HepG2 (cell line): ENCODE results near the gene GTF2H2. TPM values are rescaled to one million over a fixed set of nuclear protein-coding genes. Genes with fewer than 3 reads are reported as not detected.
"Not testable (repeated sequence)": the region's sequence is repeated elsewhere in the genome, so short reads cannot be mapped to it uniquely, and the experiment has no call there.

ENCODE experiments used
- ATAC-seq: fragments of 200-7000 bp; cut with Tn5 transposase; 3 replicates; pipeline ENCODE4 v1.9.1; 2020; ENCODE audit warnings: mild to moderate bottlenecking, moderate library complexity
- BruUV-seq: library from RNA; stranded (reverse); fragments of 400-500 nt; replicated peaks from 2 replicates; lab custom pipeline; 2021; lab: Mats Ljungman, UMichigan
- CTCF ChIA-PET: fragments of 300-600 bp; formaldehyde crosslinking; extraction: SDS; loops from one replicate; lab custom pipeline; 2021; ENCODE audit warnings: low total read pairs, inconsistent platforms, low intra/inter-chr PET ratio; lab: Yijun Ruan, JAX
- POLR2A ChIA-PET: fragments of 350-600 bp; sonication (Branson Sonifier 250); formaldehyde crosslinking; loops from one replicate; lab custom pipeline; 2020; ENCODE audit warnings: antibody characterized with exemption, inconsistent platforms; lab: Yijun Ruan, JAX
- DNase-seq: peaks from one replicate; pipeline ENCODE4 v3.0.0-alpha.2; 2015; ENCODE audit warnings: low spot score
- FAIRE-seq: peaks from 3 replicates; lab custom pipeline; 2011; peaks lifted over from hg19 to GRCh38; lab: Jason Lieb, UNC
- H2AFZ ChIP-seq: one replicate; pipeline ENCODE4 v1.6.1; 2011; ENCODE audit warnings: low read length, inconsistent platforms
- H3K27ac ChIP-seq: fragments of 300-600 bp; 3 replicates; pipeline ENCODE4 v1.8.0; 2011; ENCODE audit warnings: mixed run types, mild to moderate bottlenecking, mixed read lengths, low read length, inconsistent platforms; ENCODE audit not compliant: insufficient read depth; ENCODE audit errors: extremely low read length
- H3K27me3 ChIP-seq, 2 experiments: fragments of 200-600 bp in 1 of 2; 2 replicates in 1 of 2; 3 replicates in 1 of 2; pipeline versions ENCODE4 v1.6.0 to v1.8.0; 2011; ENCODE audit warnings: low read length in 2 of 2, mild to moderate bottlenecking in 2 of 2, moderate library complexity in 2 of 2, inconsistent platforms in 1 of 2; ENCODE audit not compliant: insufficient read depth in 2 of 2, control insufficient read depth in 1 of 2
- H3K36me3 ChIP-seq, 2 experiments: fragments of 200-600 bp in 1 of 2; replicated peaks in 1 of 2; 2 replicates in 1 of 2; 3 replicates in 1 of 2; pipeline versions ENCODE4 v1.5.1 to v1.8.0; 2011; ENCODE audit warnings: low read length in 2 of 2, inconsistent platforms in 1 of 2; ENCODE audit not compliant: insufficient read depth in 2 of 2, control insufficient read depth in 1 of 2
- H3K4me1 ChIP-seq: 2 replicates; pipeline ENCODE4 v1.5.1; 2012; ENCODE audit warnings: low read length, inconsistent platforms; ENCODE audit not compliant: insufficient read depth
- H3K4me2 ChIP-seq: 2 replicates; pipeline ENCODE4 v1.6.0; 2011; ENCODE audit warnings: low read depth, low read length, inconsistent platforms
- H3K4me3 ChIP-seq, 3 experiments: fragments of 200-600 bp in 1 of 3; sonication (generic), shearing (Covaris generic) in 1 of 3; replicated peaks in 1 of 3; 2 replicates each; pipeline ENCODE4 v1.5.1; 2011 to 2016; ENCODE audit warnings: low read length in 3 of 3, inconsistent platforms in 2 of 3, low read depth in 2 of 3, mild to moderate bottlenecking in 2 of 3, control low read depth in 1 of 3, mixed read lengths in 1 of 3; ENCODE audit not compliant: insufficient read depth in 1 of 3
- H3K79me2 ChIP-seq: one replicate; pipeline ENCODE4 v1.6.1; 2011; ENCODE audit warnings: low read length, inconsistent platforms; ENCODE audit not compliant: insufficient read depth
- H3K9ac ChIP-seq: 2 replicates; pipeline ENCODE4 v1.6.0; 2011; ENCODE audit warnings: mild to moderate bottlenecking, low read depth, low read length, inconsistent platforms; ENCODE audit not compliant: insufficient read depth
- H3K9me3 ChIP-seq: 2 replicates; pipeline ENCODE4 v1.5.1; 2012; ENCODE audit warnings: mild to moderate bottlenecking, low read length
- H4K20me1 ChIP-seq: 2 replicates; pipeline ENCODE4 v1.6.0; 2011; ENCODE audit warnings: inconsistent platforms, mild to moderate bottlenecking, low read length, moderate library complexity; ENCODE audit not compliant: insufficient read depth
- CBX1 ChIP-seq: IDR thresholded peaks from one replicate; pipeline ENCODE4 v1.6.1; 2016; ENCODE audit warnings: antibody characterized with exemption, low read depth
- IKZF4 ChIP-seq: sonication (generic); formaldehyde crosslinking; IDR thresholded peaks from 2 replicates; pipeline ENCODE4 v1.5.1; 2020; ENCODE audit warnings: borderline replicate concordance, mild to moderate bottlenecking, low read depth, missing genetic modification reagents; ENCODE audit errors: not compliant biosample characterization
- MAF1 ChIP-seq: sonication (generic); formaldehyde crosslinking; IDR thresholded peaks from 2 replicates; pipeline ENCODE4 v1.5.0; 2020; ENCODE audit warnings: missing genetic modification reagents, borderline replicate concordance
- NFKBIZ ChIP-seq: IDR thresholded peaks from 2 replicates; pipeline ENCODE4 v1.6.1; 2018; ENCODE audit warnings: missing genetic modification reagents, missing compliant biosample characterization
- POLR2AphosphoS5 ChIP-seq: IDR thresholded peaks from 2 replicates; pipeline ENCODE4 v1.6.1; 2012; ENCODE audit warnings: low read depth, low read length
- REPIN1 ChIP-seq: sonication (generic); formaldehyde crosslinking; IDR thresholded peaks from 2 replicates; pipeline ENCODE4 v1.8.0; 2022; ENCODE audit warnings: missing genetic modification reagents, low read depth, mild to moderate bottlenecking, borderline replicate concordance
- RFX3 ChIP-seq: IDR thresholded peaks from 2 replicates; pipeline ENCODE4 v1.6.1; 2016; ENCODE audit warnings: missing biosample characterization, missing genetic modification reagents
- SIX1 ChIP-seq: sonication (generic); formaldehyde crosslinking; IDR thresholded peaks from 2 replicates; pipeline ENCODE4 v1.4.0; 2020; ENCODE audit warnings: missing genetic modification reagents, borderline replicate concordance
- SOX13 ChIP-seq, 3 experiments: fragments of 450-650 bp in 1 of 3; sonication (generic) in 1 of 3; formaldehyde crosslinking in 1 of 3; IDR thresholded peaks in 2 of 3; conservative IDR thresholded peaks in 1 of 3; 2 replicates each; pipeline versions ENCODE4 v1.5.0 to v1.6.1; 2016 to 2020; ENCODE audit warnings: antibody characterized with exemption in 1 of 3, mild to moderate bottlenecking in 1 of 3, missing compliant biosample characterization in 1 of 3, missing genetic modification reagents in 1 of 3, moderate library complexity in 1 of 3
- ZNF230 ChIP-seq: sonication (generic); formaldehyde crosslinking; IDR thresholded peaks from 2 replicates; pipeline ENCODE4 v1.4.0; 2020; ENCODE audit warnings: mild to moderate bottlenecking, missing genetic modification reagents
- ZNF253 ChIP-seq: sonication (generic); formaldehyde crosslinking; IDR thresholded peaks from 2 replicates; pipeline ENCODE4 v1.8.0; 2022; ENCODE audit warnings: mild to moderate bottlenecking, missing genetic modification reagents, borderline replicate concordance
- ZNF501 ChIP-seq: sonication (generic); formaldehyde crosslinking; IDR thresholded peaks from 2 replicates; pipeline ENCODE4 v1.5.1; 2020; ENCODE audit warnings: mild to moderate bottlenecking, moderate library complexity, missing genetic modification reagents
- ZNF629 ChIP-seq: sonication (generic); formaldehyde crosslinking; conservative IDR thresholded peaks from 2 replicates; pipeline ENCODE4 v1.5.0; 2020; ENCODE audit warnings: missing genetic modification reagents
- ZNF737 ChIP-seq: sonication (generic); formaldehyde crosslinking; IDR thresholded peaks from 2 replicates; pipeline ENCODE4 v1.5.0; 2020; ENCODE audit warnings: missing genetic modification reagents, mild to moderate bottlenecking, borderline replicate concordance
- ZNF780A ChIP-seq: sonication (generic); formaldehyde crosslinking; IDR thresholded peaks from 2 replicates; pipeline ENCODE4 v1.8.0; 2022; ENCODE audit warnings: mild to moderate bottlenecking, missing genetic modification reagents, moderate library complexity
- ZNF879 ChIP-seq: sonication (generic); formaldehyde crosslinking; IDR thresholded peaks from 2 replicates; pipeline ENCODE4 v1.8.1; 2023; ENCODE audit warnings: missing genetic modification reagents
- WGBS: methylation state at CpG from one replicate; pipeline ENCODE4 v1.1.6; 2017; ENCODE audit warnings: low lambda C conversion rate; 5-methylcytosine and 5-hydroxymethylcytosine counted together
- in situ Hi-C: cut with HindIII; loops from 2 replicates; pipeline ENCODE4 v1.10.0; 2017; ENCODE audit warnings: low pct_unique_long_range_greater_than_20kb; ENCODE audit not compliant: extremely low pct_ligation_motif_present
- intact Hi-C: fragments of 100-400 bp; cut with micrococcal nuclease; formaldehyde crosslinking; loops from one replicate; pipeline ENCODE4 v1.10.0; 2022; ENCODE audit not compliant: unreplicated experiment
- polyA plus RNA-seq, 8 experiments: library from polyadenylated mRNA; depleted of rRNA in 3 of 8; stranded (reverse) in 7 of 8; unstranded in 1 of 8; fragments of >200 nt; fragmentation: Illumina TruSeq in 4 of 8; extraction: Trizol in 4 of 8; gene quantifications; 2 replicates each; pipeline versions ENCODE4 v1.2.1 to v1.2.3, GENCODE V29; 2011 to 2016; ENCODE audit warnings: low read depth in 4 of 8, missing spikeins in 1 of 8, mixed read lengths in 1 of 8; ENCODE audit not compliant: insufficient read depth in 1 of 8
- total RNA-seq, 5 experiments: library from RNA; depleted of rRNA; stranded (reverse); fragments of >200 nt; fragmentation: Illumina TruSeq; extraction: Trizol; gene quantifications; 2 replicates each; pipeline ENCODE4 v1.2.3, GENCODE V29; 2016; ENCODE audit warnings: low read depth in 1 of 5
- TF ChIP-seq, protein P1 (sequence below): sonication (generic); formaldehyde crosslinking; IDR thresholded peaks from 2 replicates; pipeline ENCODE4 v1.9.0; 2021; ENCODE audit warnings: missing genetic modification reagents, borderline replicate concordance

GTF2H2 gene
- total and polyA plus RNA-seq, 2 of the 13 experiments (the other 11 are each of a cell fraction or from before 2014, with no cell fraction given), result 14.5 to 38.1 TPM

- FAIRE-seq, H3K9ac ChIP-seq, H3K36me3 ChIP-seq, intact Hi-C loops, H3K4me1 ChIP-seq, H4K20me1 ChIP-seq, DNase-seq, H3K79me2 ChIP-seq, CTCF ChIA-PET, H3K4me2 ChIP-seq, BruUV-seq, H3K4me3 ChIP-seq, H2AFZ ChIP-seq, POLR2A ChIA-PET, H3K9me3 ChIP-seq, H3K27me3 ChIP-seq, in situ Hi-C loops, H3K27ac ChIP-seq: not testable (repeated sequence)
- ATAC-seq, result peak; percentile 70
- WGBS, result no CpG with 5 or more reads among the region's 6 CpGs
Measured at GRCh38 chr5:71018376-71019005, 49.0 kb downstream of the GTF2H2 start.

- Histone ChIP-seq H3K9me3 (no peaks in the 10 kb centered on the region), H3K4me3 (no peak overlapping the region), H3K27ac (no peak overlapping the region), H2AFZ (no peak overlapping the region), H3K9ac (no peak overlapping the region), H4K20me1 (no peaks in the 10 kb centered on the region), H3K4me2 (no peak overlapping the region), H3K4me1 (peaks cover 35% of the 10 kb centered on the region), H3K79me2 (no peaks in the 10 kb centered on the region), H3K36me3 (no peaks in the 10 kb centered on the region), H3K27me3 (no peaks in the 10 kb centered on the region)
- DNase-seq, result no peak
- in situ Hi-C loops (no loop called here), intact Hi-C loops (no loop called here)
- POLR2A ChIA-PET, result no interaction called here
- no peak for FAIRE-seq
- no TSS peak for BruUV-seq
- CTCF ChIA-PET, result no interaction called here
- no peak for TF ChIP-seq ZNF230 (CRISPR knock-in tag)
- TF ChIP-seq MAF1, result no peak
- no peak for TF ChIP-seq ZNF629 (CRISPR knock-in tag)
- TF ChIP-seq NFKBIZ (CRISPR knock-in tag), result no peak
- TF ChIP-seq ZNF501, result no peak
- no peak for TF ChIP-seq IKZF4 (CRISPR knock-in tag)
- TF ChIP-seq SIX1 (CRISPR knock-in tag), result no peak
- TF ChIP-seq SOX13 (IDR thresholded peaks at IDR 0.05), result no peak
- TF ChIP-seq SOX13 (CRISPR knock-in tag; conservative IDR thresholded peaks at IDR 0.05 in 1 of 2, IDR thresholded peaks at IDR 0.05 in 1 of 2), result no peak
- TF ChIP-seq, protein P1, sequence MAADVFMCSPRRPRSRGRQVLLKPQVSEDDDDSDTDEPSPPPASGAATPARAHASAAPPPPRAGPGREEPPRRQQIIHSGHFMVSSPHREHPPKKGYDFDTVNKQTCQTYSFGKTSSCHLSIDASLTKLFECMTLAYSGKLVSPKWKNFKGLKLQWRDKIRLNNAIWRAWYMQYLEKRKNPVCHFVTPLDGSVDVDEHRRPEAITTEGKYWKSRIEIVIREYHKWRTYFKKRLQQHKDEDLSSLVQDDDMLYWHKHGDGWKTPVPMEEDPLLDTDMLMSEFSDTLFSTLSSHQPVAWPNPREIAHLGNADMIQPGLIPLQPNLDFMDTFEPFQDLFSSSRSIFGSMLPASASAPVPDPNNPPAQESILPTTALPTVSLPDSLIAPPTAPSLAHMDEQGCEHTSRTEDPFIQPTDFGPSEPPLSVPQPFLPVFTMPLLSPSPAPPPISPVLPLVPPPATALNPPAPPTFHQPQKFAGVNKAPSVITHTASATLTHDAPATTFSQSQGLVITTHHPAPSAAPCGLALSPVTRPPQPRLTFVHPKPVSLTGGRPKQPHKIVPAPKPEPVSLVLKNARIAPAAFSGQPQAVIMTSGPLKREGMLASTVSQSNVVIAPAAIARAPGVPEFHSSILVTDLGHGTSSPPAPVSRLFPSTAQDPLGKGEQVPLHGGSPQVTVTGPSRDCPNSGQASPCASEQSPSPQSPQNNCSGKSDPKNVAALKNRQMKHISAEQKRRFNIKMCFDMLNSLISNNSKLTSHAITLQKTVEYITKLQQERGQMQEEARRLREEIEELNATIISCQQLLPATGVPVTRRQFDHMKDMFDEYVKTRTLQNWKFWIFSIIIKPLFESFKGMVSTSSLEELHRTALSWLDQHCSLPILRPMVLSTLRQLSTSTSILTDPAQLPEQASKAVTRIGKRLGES (CRISPR knock-in tag), result no peak
- no peak for TF ChIP-seq CBX1
- TF ChIP-seq ZNF780A (CRISPR knock-in tag), result no peak
- no peak for TF ChIP-seq ZNF253 (CRISPR knock-in tag)
- TF ChIP-seq ZNF737 (CRISPR knock-in tag), result no peak
- no peak for TF ChIP-seq POLR2AphosphoS5
- no peak for TF ChIP-seq RFX3 (CRISPR knock-in tag)
- TF ChIP-seq REPIN1, result no peak
- TF ChIP-seq ZNF879 (CRISPR knock-in tag), result no peak
- ATAC-seq, result no peak
- WGBS, result 60% methylated on average over 8 of the region's 8 CpGs
Measured at GRCh38 chr5:71014176-71014575, 53.3 kb downstream of the GTF2H2 start.
